Measurements from ENCODE around the gene BLOC1S1. TPM values are rescaled to one million over a fixed set of nuclear protein-coding genes. Genes with fewer than 3 reads are reported as not detected.

Gene BLOC1S1
- polyA plus RNA-seq, 2 of the 4 experiments (the other 2 are of a cell fraction) = 112 to 138 TPM

DNA sequence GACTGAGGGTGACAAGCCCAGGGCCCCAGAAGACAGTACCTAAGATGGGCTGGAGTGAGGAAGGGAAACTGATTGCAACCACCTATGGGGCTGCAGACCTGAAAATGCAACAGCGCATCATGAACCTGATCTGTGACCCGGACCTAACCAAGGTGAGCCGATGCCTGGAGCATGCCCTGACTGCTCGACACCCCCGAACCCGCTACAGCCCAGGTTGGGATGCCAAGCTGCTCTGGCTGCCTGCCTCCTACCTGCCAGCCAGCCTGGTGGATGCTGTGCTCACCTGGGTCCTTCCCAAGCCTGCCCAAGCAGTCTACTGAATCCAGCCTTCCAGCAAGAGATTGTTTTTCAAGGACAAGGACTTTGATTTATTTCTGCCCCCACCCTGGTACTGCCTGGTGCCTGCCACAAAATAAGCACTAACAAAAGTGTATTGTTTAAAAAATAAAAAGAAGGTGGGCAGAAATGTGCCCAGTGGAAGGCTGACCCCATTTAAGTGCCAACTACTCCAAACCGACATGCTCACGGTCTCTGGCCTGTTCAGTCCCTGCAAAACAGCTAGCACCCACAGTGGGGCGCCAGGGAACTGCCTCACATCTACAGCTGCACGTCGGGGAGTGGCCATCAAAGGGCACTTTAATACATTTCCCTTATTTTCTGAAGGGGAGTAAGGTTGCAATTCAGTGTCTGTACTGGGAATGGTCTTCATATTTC lies 8.5 kb downstream of the BLOC1S1 start (continued):
- TF ChIP-seq E2F6 (IDR thresholded peaks at IDR 0.05; ENCODE audit: borderline replicate concordance, low read depth) (no peak), CBX8 (IDR thresholded peaks at IDR 0.05) (no peak), FOSB (CRISPR knock-in tag; IDR thresholded peaks at IDR 0.05) (no peak), EHMT2 (IDR thresholded peaks at IDR 0.05; ENCODE audit: low read depth) (no peak), EP300 (IDR thresholded peaks at IDR 0.05) (no peak)

- 53% methylated on average over 3 of the region's 3 CpGs for WGBS (ENCODE audit: missing lambda C conversion rate)
- 0 out of 6 replicates have a peak overlapping the region, but pooled peaks of 1 of the 2 experiments have one; percentile 10 for H3K27ac ChIP-seq
- DNase-seq (ENCODE audit: low read depth in 1 of 2, low spot score in 1 of 2) = no peak
These were observed 9.1 kb downstream of the BLOC1S1 start for GRCh38 chr12:55724940-55725309.

GRCh38 chr12:55725556-55725955 lies 9.7 kb downstream of the BLOC1S1 start:
- DNase-seq (ENCODE audit: low read depth in 1 of 2, low spot score in 1 of 2) (no peak), FAIRE-seq (no peak), ATAC-seq (no peak)
- Histone ChIP-seq H3K9me3 (no peaks in the 10 kb centered on the region), H3K4me1 (peaks cover 50% of the 10 kb centered on the region), H3K4me2 (no peak overlapping the region), H3K27ac (no peak overlapping the region), H3K4me3 (no peak overlapping the region)
- WGBS (ENCODE audit: missing lambda C conversion rate) = 83% methylated on average over 3 of the region's 3 CpGs
- ChIA-PET CTCF (interaction anchor here (0.7 to 12.3 kb wide), 8 partner anchors 9 to 314 kb away, joined by 3 to 139 read pairs (median 6); partner anchors contain the start of genes BLOC1S1 and GDF11), POLR2A (interaction anchor here (1.4 kb wide), 2 partner anchors 10 to 13 kb away, joined by 5 to 7 read pairs; partner anchors contain the start of gene BLOC1S1)
- TF ChIP-seq ZFP36 (IDR thresholded peaks at IDR 0.05; ENCODE audit: borderline replicate concordance, partially characterized antibody) (no peak), CBX2 (IDR thresholded peaks at IDR 0.05; ENCODE audit: borderline replicate concordance, low read depth) (no peak), KDM1A (IDR thresholded peaks at IDR 0.05; ENCODE audit: low read depth) (no peak), RARB (CRISPR knock-in tag; IDR thresholded peaks at IDR 0.05) (no peak), ESRRA (IDR thresholded peaks at IDR 0.05; ENCODE audit: borderline replicate concordance, low read length) (no peak), USF2 (IDR thresholded peaks at IDR 0.05) (no peak), HMGXB4 (CRISPR knock-in tag; IDR thresholded peaks at IDR 0.05; ENCODE audit: borderline replicate concordance) (no peak), CHD2 (IDR thresholded peaks at IDR 0.05; ENCODE audit: low read length, partially characterized antibody) (no peak), JUN (IDR thresholded peaks at IDR 0.05) (no peak), ZNF302 (CRISPR knock-in tag; IDR thresholded peaks at IDR 0.05) (no peak), HOXB5 (CRISPR knock-in tag; IDR thresholded peaks at IDR 0.05) (no peak), CHD4 (IDR thresholded peaks at IDR 0.05; ENCODE audit: borderline replicate concordance) (no peak), RFX5 (IDR thresholded peaks at IDR 0.05) (no peak), PBX3 (IDR thresholded peaks at IDR 0.05) (no peak)
- TF ChIP-seq, protein P1, sequence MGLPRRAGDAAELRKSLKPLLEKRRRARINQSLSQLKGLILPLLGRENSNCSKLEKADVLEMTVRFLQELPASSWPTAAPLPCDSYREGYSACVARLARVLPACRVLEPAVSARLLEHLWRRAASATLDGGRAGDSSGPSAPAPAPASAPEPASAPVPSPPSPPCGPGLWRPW (IDR thresholded peaks at IDR 0.05) = no peak
- TF ChIP-seq, protein P2, sequence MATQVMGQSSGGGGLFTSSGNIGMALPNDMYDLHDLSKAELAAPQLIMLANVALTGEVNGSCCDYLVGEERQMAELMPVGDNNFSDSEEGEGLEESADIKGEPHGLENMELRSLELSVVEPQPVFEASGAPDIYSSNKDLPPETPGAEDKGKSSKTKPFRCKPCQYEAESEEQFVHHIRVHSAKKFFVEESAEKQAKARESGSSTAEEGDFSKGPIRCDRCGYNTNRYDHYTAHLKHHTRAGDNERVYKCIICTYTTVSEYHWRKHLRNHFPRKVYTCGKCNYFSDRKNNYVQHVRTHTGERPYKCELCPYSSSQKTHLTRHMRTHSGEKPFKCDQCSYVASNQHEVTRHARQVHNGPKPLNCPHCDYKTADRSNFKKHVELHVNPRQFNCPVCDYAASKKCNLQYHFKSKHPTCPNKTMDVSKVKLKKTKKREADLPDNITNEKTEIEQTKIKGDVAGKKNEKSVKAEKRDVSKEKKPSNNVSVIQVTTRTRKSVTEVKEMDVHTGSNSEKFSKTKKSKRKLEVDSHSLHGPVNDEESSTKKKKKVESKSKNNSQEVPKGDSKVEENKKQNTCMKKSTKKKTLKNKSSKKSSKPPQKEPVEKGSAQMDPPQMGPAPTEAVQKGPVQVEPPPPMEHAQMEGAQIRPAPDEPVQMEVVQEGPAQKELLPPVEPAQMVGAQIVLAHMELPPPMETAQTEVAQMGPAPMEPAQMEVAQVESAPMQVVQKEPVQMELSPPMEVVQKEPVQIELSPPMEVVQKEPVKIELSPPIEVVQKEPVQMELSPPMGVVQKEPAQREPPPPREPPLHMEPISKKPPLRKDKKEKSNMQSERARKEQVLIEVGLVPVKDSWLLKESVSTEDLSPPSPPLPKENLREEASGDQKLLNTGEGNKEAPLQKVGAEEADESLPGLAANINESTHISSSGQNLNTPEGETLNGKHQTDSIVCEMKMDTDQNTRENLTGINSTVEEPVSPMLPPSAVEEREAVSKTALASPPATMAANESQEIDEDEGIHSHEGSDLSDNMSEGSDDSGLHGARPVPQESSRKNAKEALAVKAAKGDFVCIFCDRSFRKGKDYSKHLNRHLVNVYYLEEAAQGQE (IDR thresholded peaks at IDR 0.05) = no peak

More at GRCh38 chr12:55724940-55725309, 9.1 kb downstream of the BLOC1S1 start:
- POLR2A ChIA-PET = interaction anchor here (1.0 to 1.4 kb wide), 4 partner anchors 9 to 105 kb away, joined by 4 to 7 read pairs (median 4); partner anchors contain the start of genes BLOC1S1 and DNAJC14
- FAIRE-seq = no peak
- TF ChIP-seq TP53 (CRISPR knock-in tag; IDR thresholded peaks at IDR 0.05) (0 out of 2 replicates have a peak, but pooled peaks have one; percentile 14), PBX3 (IDR thresholded peaks at IDR 0.05) (0 out of 2 replicates have a peak, but pooled peaks have one; percentile 8), JUNB (IDR thresholded peaks at IDR 0.05) (no peak)
- CTCF ChIA-PET = interaction anchor here (0.7 to 12.3 kb wide), 9 partner anchors 9 to 465 kb away, joined by 3 to 139 read pairs (median 6); partner anchors contain the start of genes BLOC1S1, GDF11 and SMARCC2
- Histone ChIP-seq H3K4me2 (no peak overlapping the region), H3K4me3 (no peak overlapping the region), H3K4me1 (peaks cover 50% of the 10 kb centered on the region), H3K9me3 (no peaks in the 10 kb centered on the region)
- ATAC-seq = no peak

Data from A549 (cell line).